EL (cell line): ENCODE data around the gene CYP26B1.

Experiments
- DNase-seq: peaks from one replicate; pipeline ENCODE4 v3.0.0-alpha.2; 2016

The CYP26B1 gene

GRCh38 chr2:72128059-72128842, 19.4 kb downstream of the CYP26B1 start:
- DNase-seq, result no peak

- no peak for DNase-seq
These were observed 20.1 kb downstream of the CYP26B1 start for GRCh38 chr2:72127401-72128058.

GRCh38 chr2:72126186-72127100, 21.2 kb downstream of the CYP26B1 start:
- DNase-seq, result no peak

GRCh38 chr2:72124376-72124775, 23.3 kb downstream of the CYP26B1 start:
- DNase-seq, result peak; percentile 36

- no peak for DNase-seq
These were observed 26.5 kb downstream of the CYP26B1 start for GRCh38 chr2:72121153-72121552.

GRCh38 chr2:72118951-72119350, 28.7 kb downstream of the CYP26B1 start:
- no peak for DNase-seq

GRCh38 chr2:72118386-72118785, 29.3 kb downstream of the CYP26B1 start:
- DNase-seq, result no peak

GRCh38 chr2:72117718-72118117, 29.9 kb downstream of the CYP26B1 start:
- no peak for DNase-seq

GRCh38 chr2:72117029-72117428, 30.6 kb downstream of the CYP26B1 start:
- DNase-seq, result no peak

GRCh38 chr2:72116081-72116533, 31.6 kb downstream of the CYP26B1 start:
- DNase-seq, result no peak

- peak; percentile 98 for DNase-seq
These were observed 32.3 kb downstream of the CYP26B1 start for GRCh38 chr2:72115110-72116080.

GRCh38 chr2:72114693-72115051, 33.0 kb downstream of the CYP26B1 start:
- no peak for DNase-seq

- no peak for DNase-seq
These were observed 33.6 kb downstream of the CYP26B1 start for GRCh38 chr2:72113847-72114692.

GRCh38 chr2:72112981-72113846, 34.4 kb downstream of the CYP26B1 start:
- no peak for DNase-seq

- peak; percentile 70 for DNase-seq
These were observed 35.3 kb downstream of the CYP26B1 start for GRCh38 chr2:72112401-72112800.

- DNase-seq, result no peak
These were observed 36.6 kb downstream of the CYP26B1 start for GRCh38 chr2:72111061-72111460.

GRCh38 chr2:72109904-72110303, 37.8 kb downstream of the CYP26B1 start:
- no peak for DNase-seq

GRCh38 chr2:72109291-72109690, 38.4 kb downstream of the CYP26B1 start:
- no peak for DNase-seq

- DNase-seq, result peak; percentile 19
These were observed 39.5 kb downstream of the CYP26B1 start for GRCh38 chr2:72108121-72108520.

- DNase-seq, result no peak
These were observed 40.7 kb downstream of the CYP26B1 start for GRCh38 chr2:72106978-72107377.
